GM19099 (cell line): ENCODE results near the gene CD160.

ENCODE experiments used
- POLR2A ChIP-seq: IDR thresholded peaks from 3 replicates; pipeline ENCODE4 v1.6.1; 2011; ENCODE audit warnings: low read depth; ENCODE audit not compliant: insufficient read length; ENCODE audit errors: extremely low read depth

Gene CD160

GRCh38 chr1:145719230-145720079 lies at the start of gene CD160:
Gene CD160, plus strand, starts transcription at chr1:145719499. Its CDS starts 8,829 bp downstream, at chr1:145728328.
- TF ChIP-seq POLR2A: no peak

GRCh38 chr1:145688328-145688727 lies 31.0 kb upstream of the CD160 start:
- TF ChIP-seq POLR2A: no peak

GRCh38 chr1:145688924-145689323 lies 30.4 kb upstream of the CD160 start:
- TF ChIP-seq POLR2A: no peak

- no peak for TF ChIP-seq POLR2A
Observed at GRCh38 chr1:145689922-145690321, 29.4 kb upstream of the CD160 start.

GRCh38 chr1:145690587-145691558 lies 28.4 kb upstream of the CD160 start:
- TF ChIP-seq POLR2A: no peak

GRCh38 chr1:145692785-145693443 lies 26.4 kb upstream of the CD160 start:
- TF ChIP-seq POLR2A: no peak

GRCh38 chr1:145695821-145696629 lies 23.3 kb upstream of the CD160 start:
- TF ChIP-seq POLR2A: no peak

GRCh38 chr1:145696630-145696960 lies 22.7 kb upstream of the CD160 start:
- no peak for TF ChIP-seq POLR2A

GRCh38 chr1:145701306-145701862 lies 17.9 kb upstream of the CD160 start:
- TF ChIP-seq POLR2A: no peak

- TF ChIP-seq POLR2A: no peak
Observed at GRCh38 chr1:145702052-145702451, 17.2 kb upstream of the CD160 start.

- no peak for TF ChIP-seq POLR2A
Observed at GRCh38 chr1:145702826-145703225, 16.5 kb upstream of the CD160 start.

GRCh38 chr1:145705622-145706021 lies 13.7 kb upstream of the CD160 start:
- TF ChIP-seq POLR2A: no peak

GRCh38 chr1:145706086-145706664 lies 13.1 kb upstream of the CD160 start:
- TF ChIP-seq POLR2A: no peak
